HG02884 (cell line): ENCODE measurements around the gene SLC38A3.

ENCODE experiments used
- ATAC-seq: cut with Tn5 transposase; IDR thresholded peaks from one replicate; pipeline ENCODE4 v1.9.1; 2021; ENCODE audit warnings: mild to moderate bottlenecking, moderate library complexity; ENCODE audit not compliant: unreplicated experiment

Gene SLC38A3

GRCh38 chr3:50204804-50205412, at the start of gene SLC38A3:
SLC38A3 (plus strand) TSS chr3:50205271; CDS start chr3:50214200, 8,929 bp downstream.
- no peak for ATAC-seq

DNA sequence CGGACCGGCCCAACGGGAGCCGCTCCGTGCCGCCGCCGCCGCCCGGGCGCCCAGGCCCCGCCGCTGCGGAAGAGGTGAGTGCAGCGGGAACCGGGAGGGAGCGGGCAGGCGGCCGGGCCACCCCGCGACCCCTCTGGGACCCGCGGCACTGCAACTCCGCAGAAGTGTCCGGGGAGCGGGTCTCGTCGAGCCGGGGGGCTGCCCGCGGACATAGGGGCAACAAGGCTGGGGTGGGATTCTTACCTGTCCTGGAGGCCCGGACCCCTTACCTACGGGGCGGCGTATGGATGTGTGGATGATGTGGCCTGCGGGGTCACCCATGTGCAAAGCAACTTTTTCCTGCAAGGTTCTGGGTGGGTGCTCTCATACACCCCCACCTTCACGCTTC, 49.6 kb upstream of the SLC38A3 start:
- no peak for ATAC-seq

DNA sequence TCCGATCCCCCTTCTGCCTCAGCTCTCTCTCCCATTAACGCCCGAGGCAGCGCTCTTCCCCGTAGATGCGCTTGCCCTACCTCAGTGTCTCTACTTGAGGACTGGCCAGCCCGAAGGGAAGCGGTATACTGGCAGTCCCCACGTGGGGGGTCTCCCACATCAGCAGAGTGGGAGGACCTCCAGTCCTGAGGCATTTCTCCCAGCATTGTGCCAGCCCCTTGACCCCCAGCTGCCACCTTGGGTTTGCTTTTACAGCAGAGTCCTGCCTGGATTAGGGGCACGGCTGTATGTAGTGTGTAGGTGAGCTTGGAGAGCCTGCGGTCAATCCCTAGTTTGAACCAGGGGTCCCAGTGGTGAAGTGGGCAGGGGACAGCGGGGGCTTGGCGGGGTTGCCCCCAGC, 49.2 kb upstream of the SLC38A3 start:
- ATAC-seq: no peak

- no peak for ATAC-seq
These were observed 48.2 kb upstream of the SLC38A3 start for GRCh38 chr3:50156549-50157493.

- ATAC-seq: no peak
These were observed 47.1 kb upstream of the SLC38A3 start for GRCh38 chr3:50157827-50158529.

GRCh38 chr3:50158530-50159146, 46.4 kb upstream of the SLC38A3 start:
- ATAC-seq: no peak

- ATAC-seq: no peak
These were observed 44.5 kb upstream of the SLC38A3 start for GRCh38 chr3:50160561-50160983.

GRCh38 chr3:50161320-50161719, 43.8 kb upstream of the SLC38A3 start:
- ATAC-seq: no peak

DNA sequence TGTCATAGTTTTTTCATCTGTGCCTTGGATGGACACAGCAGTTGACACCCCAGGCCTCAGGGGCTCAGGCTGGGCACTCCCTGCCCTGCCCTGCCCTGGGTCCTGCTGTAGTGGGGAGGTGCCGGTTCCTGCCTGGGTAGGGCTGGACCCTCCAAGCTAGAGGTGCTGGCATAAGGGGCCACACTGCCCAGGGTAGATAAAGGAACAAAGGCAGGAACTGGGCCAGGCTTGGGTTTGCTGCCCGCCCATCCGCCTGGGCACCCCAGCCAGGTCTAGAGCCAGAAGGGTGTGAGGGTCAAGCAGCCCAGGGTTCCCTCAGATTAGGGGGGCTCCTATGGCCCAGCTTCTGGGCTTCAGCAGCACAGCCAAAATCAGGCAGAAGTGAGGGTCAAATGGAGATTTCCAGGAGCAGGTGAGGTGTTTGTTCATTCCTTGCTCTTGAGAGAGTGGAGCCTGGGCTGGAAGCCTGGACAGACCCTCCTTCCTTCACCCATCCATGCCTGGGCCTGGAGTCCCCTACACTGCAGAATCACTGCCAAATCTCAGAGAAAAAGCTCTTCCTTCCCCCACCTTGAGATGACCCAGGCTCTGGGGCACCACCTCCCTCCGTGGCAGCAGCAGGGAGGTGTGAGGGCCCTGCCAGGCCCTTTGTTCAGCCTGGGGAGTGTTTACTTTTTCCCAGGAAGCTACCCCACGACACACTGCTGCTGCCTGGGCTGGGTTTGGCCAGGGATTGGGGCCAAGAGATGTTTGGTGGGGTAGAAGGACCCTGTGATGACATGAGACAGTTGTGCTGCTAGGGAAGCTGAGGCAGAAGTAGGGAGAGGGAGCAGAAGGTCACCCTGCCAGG, 42.8 kb upstream of the SLC38A3 start:
- ATAC-seq: no peak

GRCh38 chr3:50163572-50164455, 41.3 kb upstream of the SLC38A3 start:
- ATAC-seq: no peak

- ATAC-seq: no peak
These were observed 40.6 kb upstream of the SLC38A3 start for GRCh38 chr3:50164481-50164880.

DNA sequence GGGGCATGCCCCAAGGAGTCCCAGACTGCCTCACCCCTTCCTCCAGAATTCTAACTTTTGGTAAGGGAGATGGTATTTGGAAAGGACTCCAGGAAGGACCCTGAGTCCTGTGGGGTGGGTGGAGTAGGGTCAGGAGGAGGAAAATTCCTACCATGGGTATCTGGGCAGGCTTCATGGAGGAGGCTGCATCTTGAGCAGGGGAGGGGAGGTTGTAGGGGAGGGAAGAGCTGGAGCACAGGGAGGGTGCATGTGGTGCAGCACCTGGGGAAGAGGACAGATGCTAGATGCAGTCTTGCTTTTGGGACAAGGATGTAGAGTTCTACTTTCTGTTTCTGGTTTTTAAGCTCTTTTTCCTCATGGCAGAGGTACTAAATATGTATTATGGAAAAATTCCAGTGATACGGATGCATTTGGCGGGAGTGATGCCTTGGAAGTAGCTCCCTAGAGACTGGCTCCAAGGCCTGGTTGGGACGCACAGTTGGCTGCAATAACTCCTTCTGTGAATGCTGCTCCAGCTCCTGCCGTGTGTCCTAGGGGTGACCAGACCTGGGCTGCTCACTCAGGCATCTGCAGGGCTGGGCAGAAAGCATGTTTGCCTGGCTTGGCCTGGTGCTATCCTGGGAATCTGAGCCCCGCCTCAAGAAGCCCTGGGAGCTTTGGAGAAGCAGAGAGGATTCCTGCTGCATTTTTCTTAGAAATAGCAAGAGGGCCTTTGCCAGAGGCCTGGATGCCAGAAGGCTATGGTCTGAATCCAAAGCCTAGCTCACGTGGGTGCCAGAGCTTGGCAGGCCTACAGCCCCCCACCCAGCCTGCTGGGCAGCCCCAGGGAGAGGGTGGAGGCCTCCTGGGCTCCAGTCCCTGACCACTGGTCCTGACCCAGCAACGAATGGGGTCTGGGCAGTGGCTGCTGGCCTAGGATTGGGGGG, 39.8 kb upstream of the SLC38A3 start:
- ATAC-seq: no peak

GRCh38 chr3:50165910-50166538, 39.0 kb upstream of the SLC38A3 start:
- no peak for ATAC-seq

DNA sequence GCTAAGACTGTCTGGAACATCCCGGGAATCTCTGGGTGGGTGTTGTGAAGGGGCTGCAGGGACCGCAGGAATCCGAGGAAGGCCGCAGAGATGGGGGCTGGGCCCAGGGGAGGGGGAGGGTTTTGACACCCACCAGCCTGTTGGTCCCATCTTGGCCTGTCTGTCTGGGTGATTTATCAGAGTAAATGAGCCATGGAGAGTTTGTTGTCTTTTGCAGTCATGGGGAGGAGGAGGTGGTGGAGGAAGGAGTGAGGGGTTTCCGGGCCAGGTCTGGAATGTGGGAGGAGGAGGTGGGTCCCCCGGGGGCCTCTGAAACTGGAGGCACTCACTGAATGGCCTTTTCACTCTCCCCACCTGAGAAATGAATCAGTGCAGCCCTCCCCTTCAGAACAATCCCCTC, 38.5 kb upstream of the SLC38A3 start:
- no peak for ATAC-seq

GRCh38 chr3:50167069-50167840, 37.8 kb upstream of the SLC38A3 start:
- no peak for ATAC-seq

DNA sequence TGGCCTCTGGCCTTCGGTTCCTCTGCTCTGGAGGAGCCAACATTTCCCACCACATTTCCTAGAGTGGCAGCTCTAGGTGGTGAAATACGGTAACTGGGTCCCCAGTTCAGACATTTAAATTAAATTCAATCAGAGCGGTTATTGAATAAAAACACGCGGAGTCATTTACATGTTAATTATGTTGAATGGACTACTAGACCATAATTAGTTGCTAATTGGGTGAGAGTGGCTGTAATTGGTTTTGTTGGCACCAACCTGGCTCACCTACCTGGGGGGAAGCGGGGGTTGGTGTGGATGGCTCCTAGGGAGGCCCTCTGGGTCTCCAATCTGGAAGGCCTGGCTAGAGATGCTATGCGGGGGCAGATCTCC, 37.2 kb upstream of the SLC38A3 start:
- ATAC-seq: no peak

DNA sequence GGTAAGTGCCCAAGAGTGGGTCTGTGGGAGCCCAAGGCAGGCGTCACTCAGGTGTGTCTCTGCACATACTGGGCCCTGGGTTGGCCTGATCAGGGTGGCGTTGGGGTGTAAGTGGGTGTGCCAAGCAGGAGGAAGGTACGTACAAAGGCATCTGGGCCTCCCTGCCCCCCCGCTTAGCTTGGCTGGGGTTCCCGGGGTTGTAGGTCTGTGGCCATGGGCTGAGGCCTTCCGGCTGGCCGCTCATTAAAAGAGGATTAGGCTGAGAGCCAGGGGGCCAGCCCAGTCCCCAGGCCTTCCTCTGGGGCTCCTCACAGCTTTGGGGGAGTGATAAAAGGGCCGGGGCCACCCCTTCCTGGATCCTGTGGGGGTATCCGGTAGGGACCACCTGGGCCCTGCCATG, 36.7 kb upstream of the SLC38A3 start:
- no peak for ATAC-seq
